ENCODE results near the gene LLPH.

DNA sequence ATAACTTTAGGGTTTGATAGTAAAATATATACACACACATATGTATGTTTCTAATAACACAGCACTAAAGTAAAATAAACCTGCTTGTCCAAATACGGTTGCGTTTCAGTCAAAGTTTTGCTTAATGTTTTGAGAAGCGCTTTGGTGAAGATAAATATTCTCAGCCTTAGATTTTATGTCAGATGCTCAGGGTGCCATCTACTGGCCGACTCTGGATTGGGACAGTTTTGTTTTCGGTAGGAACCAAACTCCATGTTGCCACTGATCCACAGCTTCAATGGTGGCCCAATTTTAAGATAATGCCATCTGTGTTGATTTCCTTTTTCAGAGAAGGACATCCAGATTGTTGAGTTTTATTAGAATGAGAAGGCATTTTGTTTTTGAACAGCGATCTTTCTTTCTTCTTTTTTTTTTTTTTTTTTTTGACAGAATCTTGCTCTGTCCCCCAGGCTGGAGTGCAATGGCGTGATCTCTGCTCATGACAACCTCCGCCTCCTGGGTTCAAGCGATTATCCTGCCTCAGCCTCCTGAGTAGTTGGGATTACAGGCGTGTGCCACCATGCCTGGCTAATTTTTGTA lies 43.1 kb downstream of the LLPH start:
- no peak for TF ChIP-seq POLR2A (IDR thresholded peaks at IDR 0.05)
- TF ChIP-seq, protein P1, sequence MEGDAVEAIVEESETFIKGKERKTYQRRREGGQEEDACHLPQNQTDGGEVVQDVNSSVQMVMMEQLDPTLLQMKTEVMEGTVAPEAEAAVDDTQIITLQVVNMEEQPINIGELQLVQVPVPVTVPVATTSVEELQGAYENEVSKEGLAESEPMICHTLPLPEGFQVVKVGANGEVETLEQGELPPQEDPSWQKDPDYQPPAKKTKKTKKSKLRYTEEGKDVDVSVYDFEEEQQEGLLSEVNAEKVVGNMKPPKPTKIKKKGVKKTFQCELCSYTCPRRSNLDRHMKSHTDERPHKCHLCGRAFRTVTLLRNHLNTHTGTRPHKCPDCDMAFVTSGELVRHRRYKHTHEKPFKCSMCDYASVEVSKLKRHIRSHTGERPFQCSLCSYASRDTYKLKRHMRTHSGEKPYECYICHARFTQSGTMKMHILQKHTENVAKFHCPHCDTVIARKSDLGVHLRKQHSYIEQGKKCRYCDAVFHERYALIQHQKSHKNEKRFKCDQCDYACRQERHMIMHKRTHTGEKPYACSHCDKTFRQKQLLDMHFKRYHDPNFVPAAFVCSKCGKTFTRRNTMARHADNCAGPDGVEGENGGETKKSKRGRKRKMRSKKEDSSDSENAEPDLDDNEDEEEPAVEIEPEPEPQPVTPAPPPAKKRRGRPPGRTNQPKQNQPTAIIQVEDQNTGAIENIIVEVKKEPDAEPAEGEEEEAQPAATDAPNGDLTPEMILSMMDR (IDR thresholded peaks at IDR 0.05 in 8 of 11, conservative IDR thresholded peaks at IDR 0.05 in 3 of 11), result peak in 10 of 11 experiments; percentile 24 to 77 (median 63)
